ENCODE measurements around the gene FXYD3. TPM values are rescaled to one million over a fixed set of nuclear protein-coding genes. Genes with fewer than 3 reads are reported as not detected.
A peak's percentile ranks its signal among the peaks of the same experiment; 100 is the strongest.
"Not testable (repeated sequence)": the region's sequence is repeated elsewhere in the genome, so short reads cannot be mapped to it uniquely, and the experiment has no call there.

FXYD3 gene
- total RNA-seq, 4 donors from 2014 or later, result 1.5 to 3.8 (median 1.6) TPM

DNA sequence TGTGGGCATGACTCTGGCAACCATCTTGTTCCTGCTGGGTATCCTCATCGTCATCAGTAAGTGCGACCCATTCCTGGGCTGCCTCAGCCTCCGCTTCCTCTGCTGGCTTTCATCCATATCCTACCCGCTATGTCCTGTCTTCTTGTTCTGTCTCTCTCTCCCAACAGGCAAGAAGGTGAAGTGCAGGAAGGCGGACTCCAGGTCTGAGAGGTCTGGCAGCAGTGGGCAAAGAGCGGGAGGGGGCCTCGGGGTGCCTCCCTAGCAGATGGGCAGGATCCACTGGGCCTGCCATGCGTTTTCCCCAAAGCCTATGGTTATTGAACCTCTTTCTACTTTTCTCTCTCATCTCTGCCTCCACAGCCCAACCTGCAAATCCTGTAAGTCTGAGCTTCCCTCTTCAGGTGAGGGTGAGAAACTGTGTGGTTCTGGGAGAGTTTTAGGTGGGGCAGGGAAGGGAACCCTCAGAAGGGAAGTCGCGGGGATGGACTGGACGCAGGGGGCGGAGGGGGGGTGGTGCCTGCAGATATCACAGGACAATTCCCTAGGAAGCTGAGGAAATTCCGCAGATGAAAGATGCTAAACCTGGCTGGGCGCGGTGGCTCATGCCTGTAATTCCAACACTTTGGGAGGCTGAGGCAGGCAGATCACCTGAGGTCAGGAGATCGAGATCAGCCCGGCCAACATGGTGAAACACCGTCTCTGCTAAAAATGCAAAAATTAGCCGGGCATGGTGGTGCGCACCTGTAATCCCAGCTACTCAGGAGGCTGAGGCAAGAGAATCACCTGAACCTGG, 35.8 kb downstream of the FXYD3 start:
- TF ChIP-seq POLR2A (IDR thresholded peaks at IDR 0.05), result no peak
- no peaks in the 10 kb centered on the region for H3K9me3 ChIP-seq
- no peaks in the 10 kb centered on the region for H3K36me3 ChIP-seq
- no peak overlapping the region for H3K27ac ChIP-seq
- intact Hi-C loops (cut with DNase I; ENCODE audit: low total_unique reads), result no loop called here
- no peak for DNase-seq
- no peaks in the 10 kb centered on the region for H3K27me3 ChIP-seq
- H3K4me3 ChIP-seq, result no peak overlapping the region
- peaks cover 0 to 6% of the 10 kb centered on the region in 2 donors for H3K4me1 ChIP-seq

DNA sequence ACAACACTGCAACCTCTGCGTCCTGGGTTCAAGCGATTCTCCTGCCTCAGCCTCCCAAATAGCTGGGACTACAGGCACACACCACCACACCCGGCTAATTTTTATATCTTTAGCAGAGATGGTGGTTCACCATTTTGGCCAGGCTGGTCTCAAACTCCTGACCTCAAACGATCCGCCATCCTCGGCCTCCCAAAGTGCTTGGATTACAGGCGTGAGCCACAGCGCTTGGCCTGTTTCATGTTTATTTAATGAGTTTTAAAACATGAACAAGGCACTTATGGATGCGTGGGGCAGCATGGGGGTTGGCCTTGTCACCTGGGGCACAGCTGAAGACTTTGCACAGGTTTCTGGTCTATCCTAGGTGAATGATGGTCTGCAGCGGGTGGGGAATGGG, 37.5 kb downstream of the FXYD3 start:
- H3K9me3 ChIP-seq; H3K27me3 ChIP-seq; intact Hi-C loops (cut with DNase I; ENCODE audit: low total_unique reads); DNase-seq; H3K4me1 ChIP-seq; H3K36me3 ChIP-seq; H3K4me3 ChIP-seq; H3K27ac ChIP-seq: not testable (repeated sequence)

DNA sequence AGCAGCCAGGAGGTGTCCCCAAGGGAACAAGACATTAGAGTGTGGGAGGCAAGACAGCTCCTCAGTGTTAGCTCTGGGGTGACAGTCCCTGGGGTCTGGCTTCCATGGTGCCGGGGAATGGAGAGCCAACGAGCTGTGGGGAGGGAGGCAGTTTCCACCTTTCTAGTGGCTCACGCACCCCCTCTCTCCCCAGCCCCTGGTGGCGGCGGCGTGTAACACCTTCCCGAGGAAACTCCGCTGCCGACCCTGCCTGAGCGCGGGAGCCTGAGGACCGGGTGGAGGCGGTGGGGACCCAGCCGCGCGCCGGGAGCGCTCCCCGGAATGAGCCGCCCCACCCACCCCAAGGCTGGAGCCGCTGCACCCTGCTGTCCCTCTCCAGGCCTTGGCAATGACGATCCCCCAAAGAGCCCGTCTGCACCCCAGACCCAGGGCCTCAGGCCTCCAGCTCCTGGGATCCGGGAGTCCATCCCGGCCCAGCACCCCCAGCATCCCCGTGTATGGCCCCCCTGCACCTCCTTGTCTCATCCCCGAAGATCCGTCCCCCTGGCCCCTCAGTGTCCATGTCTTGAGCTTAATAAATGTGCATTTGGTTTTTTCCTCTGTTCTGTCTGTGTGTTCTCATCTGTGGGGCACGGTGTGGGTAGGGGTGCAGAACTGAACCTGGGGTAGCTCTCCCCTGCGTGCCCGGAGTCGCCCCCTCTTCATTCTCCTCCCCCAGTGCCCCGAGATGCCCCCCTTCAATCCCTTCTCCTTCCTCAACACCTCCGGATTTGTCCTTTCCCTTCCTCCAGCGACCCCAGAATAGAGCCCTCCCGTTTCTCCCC, 38.3 kb downstream of the FXYD3 start:
- Histone ChIP-seq H3K36me3 (no peaks in the 10 kb centered on the region), H3K4me1 (peaks cover 0 to 6% of the 10 kb centered on the region in 2 donors), H3K27me3 (no peaks in the 10 kb centered on the region), H3K27ac (peak overlapping the region; percentile 70 to 78), H3K9me3 (no peaks in the 10 kb centered on the region), H3K4me3 (peak overlapping the region; percentile 40 to 57)
- TF ChIP-seq, protein P1, sequence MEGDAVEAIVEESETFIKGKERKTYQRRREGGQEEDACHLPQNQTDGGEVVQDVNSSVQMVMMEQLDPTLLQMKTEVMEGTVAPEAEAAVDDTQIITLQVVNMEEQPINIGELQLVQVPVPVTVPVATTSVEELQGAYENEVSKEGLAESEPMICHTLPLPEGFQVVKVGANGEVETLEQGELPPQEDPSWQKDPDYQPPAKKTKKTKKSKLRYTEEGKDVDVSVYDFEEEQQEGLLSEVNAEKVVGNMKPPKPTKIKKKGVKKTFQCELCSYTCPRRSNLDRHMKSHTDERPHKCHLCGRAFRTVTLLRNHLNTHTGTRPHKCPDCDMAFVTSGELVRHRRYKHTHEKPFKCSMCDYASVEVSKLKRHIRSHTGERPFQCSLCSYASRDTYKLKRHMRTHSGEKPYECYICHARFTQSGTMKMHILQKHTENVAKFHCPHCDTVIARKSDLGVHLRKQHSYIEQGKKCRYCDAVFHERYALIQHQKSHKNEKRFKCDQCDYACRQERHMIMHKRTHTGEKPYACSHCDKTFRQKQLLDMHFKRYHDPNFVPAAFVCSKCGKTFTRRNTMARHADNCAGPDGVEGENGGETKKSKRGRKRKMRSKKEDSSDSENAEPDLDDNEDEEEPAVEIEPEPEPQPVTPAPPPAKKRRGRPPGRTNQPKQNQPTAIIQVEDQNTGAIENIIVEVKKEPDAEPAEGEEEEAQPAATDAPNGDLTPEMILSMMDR (IDR thresholded peaks at IDR 0.05), result peak in 3 of 4 experiments; percentile 42 to 58 (median 44)
- TF ChIP-seq POLR2A (IDR thresholded peaks at IDR 0.05), result no peak
- intact Hi-C loops (cut with DNase I; ENCODE audit: low total_unique reads), result no loop called here
- no peak for DNase-seq

DNA sequence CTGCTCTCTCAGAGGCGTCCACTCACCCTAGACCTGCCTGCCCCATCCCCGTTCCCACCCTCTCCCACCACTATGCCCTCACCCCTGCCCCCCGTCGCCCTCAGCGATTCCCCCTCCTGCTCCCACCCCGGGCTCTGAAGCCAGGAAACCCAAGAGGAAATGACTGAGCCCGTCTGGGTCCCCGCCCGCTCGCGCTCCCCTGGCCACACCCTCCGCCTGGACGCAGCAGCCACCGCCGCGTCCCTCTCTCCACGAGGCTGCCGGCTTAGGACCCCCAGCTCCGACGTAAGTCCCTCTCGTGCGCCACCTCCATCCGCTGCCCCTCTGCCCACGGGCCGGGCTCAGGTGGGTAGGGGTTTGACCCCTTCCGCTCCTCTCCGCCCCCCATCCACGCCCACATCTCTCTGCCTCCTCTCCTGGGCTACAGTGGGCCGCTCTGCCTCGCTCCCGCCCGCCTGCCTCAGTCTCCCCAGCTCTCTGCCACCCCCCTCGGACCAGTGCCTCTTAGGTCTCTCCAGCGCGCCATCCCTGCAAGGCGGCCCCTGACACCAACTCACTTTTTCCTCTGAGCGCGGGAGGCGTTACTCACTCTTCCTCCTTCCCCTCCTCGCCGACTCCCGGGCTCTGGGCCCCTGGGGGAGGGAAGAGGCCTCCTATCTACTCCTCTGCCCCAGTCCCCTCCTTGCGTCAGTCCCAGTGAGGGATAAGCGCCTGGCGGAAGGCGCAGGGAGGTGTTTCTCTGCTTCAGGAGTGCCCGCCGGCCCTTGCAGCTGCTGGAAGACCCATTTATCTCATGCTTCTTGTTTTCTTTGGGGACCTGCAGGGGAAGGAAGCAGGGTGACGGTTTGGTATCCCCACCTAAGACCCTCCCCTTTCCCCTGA, 39.1 kb downstream of the FXYD3 start, which contains the start of gene FXYD5:
FXYD5 (plus strand) TSS at position 211 of the 882 bp plus-strand sequence. CDS start 816 bp downstream, outside the sequence.
- TF ChIP-seq, protein P1 (IDR thresholded peaks at IDR 0.05), result peak in 1 of 4 experiments; percentile 16
- TF ChIP-seq POLR2A (IDR thresholded peaks at IDR 0.05), result peak; percentile 9 to 43
- Histone ChIP-seq H3K4me3 (peak within 1 kb of the TSS; percentile 40 to 57), H3K27me3 (no peaks in the 10 kb centered on the region), H3K4me1 (peaks cover 0 to 6% of the 10 kb centered on the region in 2 donors), H3K36me3 (no peaks in the 10 kb centered on the region), H3K9me3 (no peaks in the 10 kb centered on the region), H3K27ac (peak within 1 kb of the TSS; percentile 70 to 78)
- intact Hi-C loops (cut with DNase I; ENCODE audit: low total_unique reads), result no loop called here
- peak; percentile 53 to 63 for DNase-seq

DNA sequence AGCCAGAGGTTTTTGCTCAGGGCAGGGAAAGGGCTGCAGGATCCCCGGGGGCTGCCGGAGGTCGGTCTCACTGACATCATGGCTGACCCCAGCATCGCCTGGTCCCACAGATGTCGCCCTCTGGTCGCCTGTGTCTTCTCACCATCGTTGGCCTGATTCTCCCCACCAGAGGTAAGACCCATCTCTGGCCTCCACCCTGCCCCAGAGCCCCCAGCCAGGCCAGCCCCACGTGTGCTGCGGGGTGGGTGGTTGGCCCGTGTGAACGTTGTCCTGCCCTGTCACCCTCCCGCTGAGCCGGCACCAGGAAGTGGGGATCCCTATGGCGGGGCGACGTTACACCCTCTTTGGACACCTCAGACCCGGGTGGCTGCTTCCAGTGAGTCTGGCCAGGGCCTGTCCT, 39.8 kb downstream of the FXYD3 start:
- H3K4me1 ChIP-seq, result peaks cover 0 to 6% of the 10 kb centered on the region in 2 donors
- H3K9me3 ChIP-seq, result no peaks in the 10 kb centered on the region
- H3K27ac ChIP-seq, result peak overlapping the region; percentile 70 to 78
- no peak for DNase-seq
- H3K36me3 ChIP-seq, result no peaks in the 10 kb centered on the region
- TF ChIP-seq POLR2A (IDR thresholded peaks at IDR 0.05), result no peak
- TF ChIP-seq, protein P1 (IDR thresholded peaks at IDR 0.05), result no peak
- H3K27me3 ChIP-seq, result no peaks in the 10 kb centered on the region
- intact Hi-C loops (cut with DNase I; ENCODE audit: low total_unique reads), result no loop called here
- H3K4me3 ChIP-seq, result peak overlapping the region; percentile 40 to 57
